ENCODE results near the gene HNF4A.
A peak's percentile ranks its signal among the peaks of the same experiment; 100 is the strongest.

HNF4A gene

GRCh38 chr20:44423480-44423879 is 68.0 kb downstream of the HNF4A start (continued):
- TF ChIP-seq, protein P1, sequence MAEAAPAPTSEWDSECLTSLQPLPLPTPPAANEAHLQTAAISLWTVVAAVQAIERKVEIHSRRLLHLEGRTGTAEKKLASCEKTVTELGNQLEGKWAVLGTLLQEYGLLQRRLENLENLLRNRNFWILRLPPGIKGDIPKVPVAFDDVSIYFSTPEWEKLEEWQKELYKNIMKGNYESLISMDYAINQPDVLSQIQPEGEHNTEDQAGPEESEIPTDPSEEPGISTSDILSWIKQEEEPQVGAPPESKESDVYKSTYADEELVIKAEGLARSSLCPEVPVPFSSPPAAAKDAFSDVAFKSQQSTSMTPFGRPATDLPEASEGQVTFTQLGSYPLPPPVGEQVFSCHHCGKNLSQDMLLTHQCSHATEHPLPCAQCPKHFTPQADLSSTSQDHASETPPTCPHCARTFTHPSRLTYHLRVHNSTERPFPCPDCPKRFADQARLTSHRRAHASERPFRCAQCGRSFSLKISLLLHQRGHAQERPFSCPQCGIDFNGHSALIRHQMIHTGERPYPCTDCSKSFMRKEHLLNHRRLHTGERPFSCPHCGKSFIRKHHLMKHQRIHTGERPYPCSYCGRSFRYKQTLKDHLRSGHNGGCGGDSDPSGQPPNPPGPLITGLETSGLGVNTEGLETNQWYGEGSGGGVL (tag by site-specific recombination; IDR thresholded peaks at IDR 0.05) = no peak
- TF ChIP-seq ZNF549 (tag by site-specific recombination; IDR thresholded peaks at IDR 0.05) (no peak), ZNF354C (tag by site-specific recombination; IDR thresholded peaks at IDR 0.05; ENCODE audit: borderline replicate concordance, low read depth) (no peak), ZBTB21 (tag by site-specific recombination; IDR thresholded peaks at IDR 0.05) (no peak), ZNF121 (tag by site-specific recombination; IDR thresholded peaks at IDR 0.05) (no peak), ZNF768 (tag by site-specific recombination; IDR thresholded peaks at IDR 0.05) (no peak), ZIC2 (tag by site-specific recombination; IDR thresholded peaks at IDR 0.05) (no peak), ZNF324 (tag by site-specific recombination; IDR thresholded peaks at IDR 0.05) (no peak), ZNF214 (tag by site-specific recombination; IDR thresholded peaks at IDR 0.05; ENCODE audit: borderline replicate concordance) (no peak), ZSCAN4 (tag by site-specific recombination; IDR thresholded peaks at IDR 0.05) (no peak)

DNA sequence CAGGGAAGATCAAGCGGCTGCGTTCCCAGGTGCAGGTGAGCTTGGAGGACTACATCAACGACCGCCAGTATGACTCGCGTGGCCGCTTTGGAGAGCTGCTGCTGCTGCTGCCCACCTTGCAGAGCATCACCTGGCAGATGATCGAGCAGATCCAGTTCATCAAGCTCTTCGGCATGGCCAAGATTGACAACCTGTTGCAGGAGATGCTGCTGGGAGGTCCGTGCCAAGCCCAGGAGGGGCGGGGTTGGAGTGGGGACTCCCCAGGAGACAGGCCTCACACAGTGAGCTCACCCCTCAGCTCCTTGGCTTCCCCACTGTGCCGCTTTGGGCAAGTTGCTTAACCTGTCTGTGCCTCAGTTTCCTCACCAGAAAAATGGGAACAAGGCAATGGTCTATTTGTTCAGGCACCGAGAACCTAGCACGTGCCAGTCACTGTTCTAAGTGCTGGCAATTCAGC is 68.6 kb downstream of the HNF4A start:
- ChIA-PET POLR2A (no interaction called here), CTCF (no interaction called here)

GRCh38 chr20:44425923-44426322 is 70.4 kb downstream of the HNF4A start:
- Histone ChIP-seq H3K4me3 (ENCODE audit: low read depth, low read length) (no peak overlapping the region), H3K4me1 (ENCODE audit: control insufficient read depth, insufficient read depth, low read length) (no peaks in the 10 kb centered on the region), H3K9me3 (ENCODE audit: control insufficient read depth, insufficient read depth, low read depth, low read length) (no peaks in the 10 kb centered on the region), H3K36me3 (ENCODE audit: control insufficient read depth in 2 of 2, insufficient read depth in 1 of 2, low read length in 2 of 2) (no peaks in the 10 kb centered on the region), H3K27ac (ENCODE audit: extremely low read depth, low read depth, low read length) (no peak overlapping the region)
- ChIA-PET CTCF (no interaction called here), POLR2A (interaction anchor here (0.6 kb wide), 1 partner anchor 1159 kb away, joined by 5 read pairs; no protein-coding TSS in a partner anchor)
- TF ChIP-seq ZFP41 (tag by site-specific recombination; IDR thresholded peaks at IDR 0.05; ENCODE audit: borderline replicate concordance) (no peak), ZNF362 (tag by site-specific recombination; IDR thresholded peaks at IDR 0.05) (no peak), ZNF600 (tag by site-specific recombination; IDR thresholded peaks at IDR 0.05) (no peak), ZNF248 (tag by site-specific recombination; IDR thresholded peaks at IDR 0.05) (no peak), ZNF645 (tag by site-specific recombination; IDR thresholded peaks at IDR 0.05) (no peak), HOXC10 (CRISPR knock-in tag; IDR thresholded peaks at IDR 0.05) (no peak), ZNF133 (tag by site-specific recombination; IDR thresholded peaks at IDR 0.05) (no peak), ZBTB17 (tag by site-specific recombination; IDR thresholded peaks at IDR 0.05) (no peak)
- TF ChIP-seq, protein P2, sequence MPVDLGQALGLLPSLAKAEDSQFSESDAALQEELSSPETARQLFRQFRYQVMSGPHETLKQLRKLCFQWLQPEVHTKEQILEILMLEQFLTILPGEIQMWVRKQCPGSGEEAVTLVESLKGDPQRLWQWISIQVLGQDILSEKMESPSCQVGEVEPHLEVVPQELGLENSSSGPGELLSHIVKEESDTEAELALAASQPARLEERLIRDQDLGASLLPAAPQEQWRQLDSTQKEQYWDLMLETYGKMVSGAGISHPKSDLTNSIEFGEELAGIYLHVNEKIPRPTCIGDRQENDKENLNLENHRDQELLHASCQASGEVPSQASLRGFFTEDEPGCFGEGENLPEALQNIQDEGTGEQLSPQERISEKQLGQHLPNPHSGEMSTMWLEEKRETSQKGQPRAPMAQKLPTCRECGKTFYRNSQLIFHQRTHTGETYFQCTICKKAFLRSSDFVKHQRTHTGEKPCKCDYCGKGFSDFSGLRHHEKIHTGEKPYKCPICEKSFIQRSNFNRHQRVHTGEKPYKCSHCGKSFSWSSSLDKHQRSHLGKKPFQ (tag by site-specific recombination; IDR thresholded peaks at IDR 0.05) = no peak
- TF ChIP-seq, protein P3, sequence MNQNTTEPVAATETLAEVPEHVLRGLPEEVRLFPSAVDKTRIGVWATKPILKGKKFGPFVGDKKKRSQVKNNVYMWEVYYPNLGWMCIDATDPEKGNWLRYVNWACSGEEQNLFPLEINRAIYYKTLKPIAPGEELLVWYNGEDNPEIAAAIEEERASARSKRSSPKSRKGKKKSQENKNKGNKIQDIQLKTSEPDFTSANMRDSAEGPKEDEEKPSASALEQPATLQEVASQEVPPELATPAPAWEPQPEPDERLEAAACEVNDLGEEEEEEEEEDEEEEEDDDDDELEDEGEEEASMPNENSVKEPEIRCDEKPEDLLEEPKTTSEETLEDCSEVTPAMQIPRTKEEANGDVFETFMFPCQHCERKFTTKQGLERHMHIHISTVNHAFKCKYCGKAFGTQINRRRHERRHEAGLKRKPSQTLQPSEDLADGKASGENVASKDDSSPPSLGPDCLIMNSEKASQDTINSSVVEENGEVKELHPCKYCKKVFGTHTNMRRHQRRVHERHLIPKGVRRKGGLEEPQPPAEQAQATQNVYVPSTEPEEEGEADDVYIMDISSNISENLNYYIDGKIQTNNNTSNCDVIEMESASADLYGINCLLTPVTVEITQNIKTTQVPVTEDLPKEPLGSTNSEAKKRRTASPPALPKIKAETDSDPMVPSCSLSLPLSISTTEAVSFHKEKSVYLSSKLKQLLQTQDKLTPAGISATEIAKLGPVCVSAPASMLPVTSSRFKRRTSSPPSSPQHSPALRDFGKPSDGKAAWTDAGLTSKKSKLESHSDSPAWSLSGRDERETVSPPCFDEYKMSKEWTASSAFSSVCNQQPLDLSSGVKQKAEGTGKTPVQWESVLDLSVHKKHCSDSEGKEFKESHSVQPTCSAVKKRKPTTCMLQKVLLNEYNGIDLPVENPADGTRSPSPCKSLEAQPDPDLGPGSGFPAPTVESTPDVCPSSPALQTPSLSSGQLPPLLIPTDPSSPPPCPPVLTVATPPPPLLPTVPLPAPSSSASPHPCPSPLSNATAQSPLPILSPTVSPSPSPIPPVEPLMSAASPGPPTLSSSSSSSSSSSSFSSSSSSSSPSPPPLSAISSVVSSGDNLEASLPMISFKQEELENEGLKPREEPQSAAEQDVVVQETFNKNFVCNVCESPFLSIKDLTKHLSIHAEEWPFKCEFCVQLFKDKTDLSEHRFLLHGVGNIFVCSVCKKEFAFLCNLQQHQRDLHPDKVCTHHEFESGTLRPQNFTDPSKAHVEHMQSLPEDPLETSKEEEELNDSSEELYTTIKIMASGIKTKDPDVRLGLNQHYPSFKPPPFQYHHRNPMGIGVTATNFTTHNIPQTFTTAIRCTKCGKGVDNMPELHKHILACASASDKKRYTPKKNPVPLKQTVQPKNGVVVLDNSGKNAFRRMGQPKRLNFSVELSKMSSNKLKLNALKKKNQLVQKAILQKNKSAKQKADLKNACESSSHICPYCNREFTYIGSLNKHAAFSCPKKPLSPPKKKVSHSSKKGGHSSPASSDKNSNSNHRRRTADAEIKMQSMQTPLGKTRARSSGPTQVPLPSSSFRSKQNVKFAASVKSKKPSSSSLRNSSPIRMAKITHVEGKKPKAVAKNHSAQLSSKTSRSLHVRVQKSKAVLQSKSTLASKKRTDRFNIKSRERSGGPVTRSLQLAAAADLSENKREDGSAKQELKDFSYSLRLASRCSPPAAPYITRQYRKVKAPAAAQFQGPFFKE (tag by site-specific recombination; IDR thresholded peaks at IDR 0.05; ENCODE audit: borderline replicate concordance) = no peak

More for the DNA sequence above, 68.6 kb downstream of the HNF4A start:
- Histone ChIP-seq H3K9me3 (ENCODE audit: control insufficient read depth, insufficient read depth, low read depth, low read length) (no peaks in the 10 kb centered on the region), H3K36me3 (ENCODE audit: control insufficient read depth in 2 of 2, insufficient read depth in 1 of 2, low read length in 2 of 2) (no peaks in the 10 kb centered on the region), H3K4me3 (ENCODE audit: low read depth, low read length) (no peak overlapping the region), H3K4me1 (ENCODE audit: control insufficient read depth, insufficient read depth, low read length) (no peaks in the 10 kb centered on the region), H3K27ac (ENCODE audit: extremely low read depth, low read depth, low read length) (no peak overlapping the region)
- TF ChIP-seq ZNF624 (tag by site-specific recombination; IDR thresholded peaks at IDR 0.05) = no peak
- peak; percentile 86 for TF ChIP-seq SCRT2 (tag by site-specific recombination; IDR thresholded peaks at IDR 0.05)
- no peak for TF ChIP-seq ZNF19 (tag by site-specific recombination; IDR thresholded peaks at IDR 0.05; ENCODE audit: low read depth)
- no peak for TF ChIP-seq ZNF121 (tag by site-specific recombination; IDR thresholded peaks at IDR 0.05)
